Measurements from ENCODE around the gene GOLGA3. TPM values are rescaled to one million over a fixed set of nuclear protein-coding genes. Genes with fewer than 3 reads are reported as not detected.
"Not testable (repeated sequence)": the region's sequence is repeated elsewhere in the genome, so short reads cannot be mapped to it uniquely, and the experiment has no call there.

The GOLGA3 gene
- total RNA-seq, 1 donor from 2014 or later, result 33.0 TPM

DNA sequence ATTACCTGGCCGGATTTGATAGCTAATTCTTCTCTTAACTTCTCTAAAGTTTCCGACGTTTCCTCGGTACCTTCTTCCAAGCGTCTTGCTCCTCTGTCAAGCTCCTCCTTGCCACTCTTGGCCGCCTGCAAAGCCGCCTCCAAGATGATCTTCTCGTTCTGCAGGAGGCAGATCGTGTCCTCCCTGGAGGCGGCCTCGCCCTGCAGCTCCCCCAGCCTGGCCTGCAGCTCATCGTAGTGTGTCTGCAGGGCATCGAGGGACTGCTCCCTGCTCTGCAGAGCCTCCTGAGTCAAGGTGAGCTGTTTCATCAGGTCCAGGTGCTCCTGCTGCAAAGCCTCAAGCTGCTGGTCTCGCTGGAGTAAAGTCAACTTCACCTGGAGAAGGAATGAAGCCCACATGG lies 32.8 kb downstream of the GOLGA3 start:
- Histone ChIP-seq H3K4me1 (no peaks in the 10 kb centered on the region), H3K9me3 (replicated peaks) (no peaks in the 10 kb centered on the region), H3K27me3 (ENCODE audit: low read depth) (no peaks in the 10 kb centered on the region), H3K27ac (replicated peaks) (no peak overlapping the region), H3K4me3 (no peak overlapping the region), H3K36me3 (peaks cover 85% of the 10 kb centered on the region)
- no peak for DNase-seq
- TF ChIP-seq, protein P1, sequence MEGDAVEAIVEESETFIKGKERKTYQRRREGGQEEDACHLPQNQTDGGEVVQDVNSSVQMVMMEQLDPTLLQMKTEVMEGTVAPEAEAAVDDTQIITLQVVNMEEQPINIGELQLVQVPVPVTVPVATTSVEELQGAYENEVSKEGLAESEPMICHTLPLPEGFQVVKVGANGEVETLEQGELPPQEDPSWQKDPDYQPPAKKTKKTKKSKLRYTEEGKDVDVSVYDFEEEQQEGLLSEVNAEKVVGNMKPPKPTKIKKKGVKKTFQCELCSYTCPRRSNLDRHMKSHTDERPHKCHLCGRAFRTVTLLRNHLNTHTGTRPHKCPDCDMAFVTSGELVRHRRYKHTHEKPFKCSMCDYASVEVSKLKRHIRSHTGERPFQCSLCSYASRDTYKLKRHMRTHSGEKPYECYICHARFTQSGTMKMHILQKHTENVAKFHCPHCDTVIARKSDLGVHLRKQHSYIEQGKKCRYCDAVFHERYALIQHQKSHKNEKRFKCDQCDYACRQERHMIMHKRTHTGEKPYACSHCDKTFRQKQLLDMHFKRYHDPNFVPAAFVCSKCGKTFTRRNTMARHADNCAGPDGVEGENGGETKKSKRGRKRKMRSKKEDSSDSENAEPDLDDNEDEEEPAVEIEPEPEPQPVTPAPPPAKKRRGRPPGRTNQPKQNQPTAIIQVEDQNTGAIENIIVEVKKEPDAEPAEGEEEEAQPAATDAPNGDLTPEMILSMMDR (IDR thresholded peaks at IDR 0.05; ENCODE audit: borderline replicate concordance), result no peak
- intact Hi-C loops (cut with micrococcal nuclease), result no loop called here

DNA sequence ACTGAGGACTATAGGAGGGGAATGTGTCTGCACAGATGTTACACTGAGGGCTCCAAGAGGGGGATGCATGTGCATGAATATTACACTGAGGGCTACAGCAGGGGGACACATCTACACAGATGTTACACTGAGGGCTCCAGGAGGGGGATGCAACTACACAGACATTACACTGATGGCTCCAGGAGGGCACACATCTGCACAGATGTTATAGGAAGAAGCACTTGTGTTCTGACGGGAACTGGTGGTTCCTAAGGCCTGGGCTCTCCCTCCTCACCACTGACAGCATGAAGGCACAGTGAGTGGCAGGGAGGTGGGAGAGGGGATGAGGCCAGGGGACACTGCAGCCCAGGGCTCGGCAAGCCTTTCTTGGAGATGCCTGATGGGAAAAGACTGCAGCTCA lies 36.7 kb downstream of the GOLGA3 start:
- intact Hi-C loops (cut with micrococcal nuclease), result not testable (repeated sequence)

DNA sequence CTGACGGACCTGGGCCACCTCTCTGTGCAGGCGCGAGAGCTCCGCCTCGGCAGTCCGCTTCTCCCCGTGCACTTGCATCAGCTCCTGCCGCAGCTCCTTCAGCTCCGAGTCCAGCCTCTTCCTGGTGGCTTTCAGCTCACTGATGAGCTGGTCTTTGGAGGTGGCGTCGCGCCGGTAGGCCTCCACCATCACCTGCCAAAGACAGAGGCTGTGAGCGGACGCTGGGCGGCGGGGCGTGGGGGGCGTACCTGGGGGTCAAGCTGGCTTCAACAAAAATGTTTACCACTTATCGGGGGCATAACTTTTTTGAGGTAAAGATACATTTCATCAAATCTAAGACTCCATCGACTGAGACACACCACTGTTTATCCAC lies 39.6 kb downstream of the GOLGA3 start:
- H3K27ac ChIP-seq (replicated peaks), result no peak overlapping the region
- H3K27me3 ChIP-seq (ENCODE audit: low read depth), result no peaks in the 10 kb centered on the region
- no peak overlapping the region for H3K4me3 ChIP-seq
- DNase-seq, result no peak
- H3K36me3 ChIP-seq, result peaks cover 72% of the 10 kb centered on the region
- intact Hi-C loops (cut with micrococcal nuclease), result no loop called here
- H3K9me3 ChIP-seq (replicated peaks), result no peaks in the 10 kb centered on the region
- H3K4me1 ChIP-seq, result no peaks in the 10 kb centered on the region
- TF ChIP-seq, protein P1 (IDR thresholded peaks at IDR 0.05; ENCODE audit: borderline replicate concordance), result no peak

More for the DNA sequence above, 36.7 kb downstream of the GOLGA3 start:
- not testable (repeated sequence) for H3K4me1 ChIP-seq; H3K4me3 ChIP-seq; H3K27ac ChIP-seq (replicated peaks); DNase-seq; H3K9me3 ChIP-seq (replicated peaks); H3K27me3 ChIP-seq (ENCODE audit: low read depth)
- peaks cover 73% of the 10 kb centered on the region for H3K36me3 ChIP-seq

DNA sequence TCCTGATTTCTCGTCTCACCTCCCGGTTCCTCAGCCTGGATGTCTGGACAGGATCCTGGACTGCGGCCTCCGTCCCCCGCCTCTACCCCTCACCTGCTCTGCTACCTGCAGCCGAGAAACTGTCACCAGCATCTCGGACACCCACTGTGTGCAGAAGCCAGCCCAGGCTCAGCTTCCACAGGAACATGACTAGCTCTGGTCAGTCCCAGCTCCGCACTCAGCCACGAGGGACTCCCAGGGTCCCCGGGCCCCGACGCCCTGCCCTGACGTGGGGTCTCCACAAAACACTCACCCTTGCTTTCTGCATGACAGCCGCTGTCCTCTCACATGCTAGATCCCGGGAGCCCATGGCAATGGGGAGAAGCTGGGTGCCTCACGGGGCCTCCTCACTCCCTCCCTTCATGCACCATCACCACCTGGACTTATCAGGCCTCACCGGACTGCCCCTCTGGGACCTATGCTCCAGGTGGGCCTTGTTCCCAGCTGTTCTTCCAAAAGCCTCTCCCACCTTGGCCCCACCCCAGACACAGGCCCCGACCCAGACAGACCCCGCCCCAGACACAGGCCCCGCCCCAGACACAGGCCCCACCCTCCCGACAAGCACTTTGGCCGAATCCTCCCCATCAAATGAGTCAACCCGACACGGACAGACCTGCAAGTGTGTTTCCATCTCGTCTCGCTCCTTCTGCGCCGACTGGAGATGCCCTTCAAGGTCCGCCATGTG lies 40.1 kb downstream of the GOLGA3 start:
- Histone ChIP-seq H3K9me3 (replicated peaks) (no peaks in the 10 kb centered on the region), H3K4me3 (no peak overlapping the region), H3K27ac (replicated peaks) (no peak overlapping the region), H3K27me3 (ENCODE audit: low read depth) (no peaks in the 10 kb centered on the region), H3K36me3 (peaks cover 72% of the 10 kb centered on the region), H3K4me1 (no peaks in the 10 kb centered on the region)
- DNase-seq, result no peak
- TF ChIP-seq, protein P1 (IDR thresholded peaks at IDR 0.05; ENCODE audit: borderline replicate concordance), result no peak
- intact Hi-C loops (cut with micrococcal nuclease), result no loop called here

DNA sequence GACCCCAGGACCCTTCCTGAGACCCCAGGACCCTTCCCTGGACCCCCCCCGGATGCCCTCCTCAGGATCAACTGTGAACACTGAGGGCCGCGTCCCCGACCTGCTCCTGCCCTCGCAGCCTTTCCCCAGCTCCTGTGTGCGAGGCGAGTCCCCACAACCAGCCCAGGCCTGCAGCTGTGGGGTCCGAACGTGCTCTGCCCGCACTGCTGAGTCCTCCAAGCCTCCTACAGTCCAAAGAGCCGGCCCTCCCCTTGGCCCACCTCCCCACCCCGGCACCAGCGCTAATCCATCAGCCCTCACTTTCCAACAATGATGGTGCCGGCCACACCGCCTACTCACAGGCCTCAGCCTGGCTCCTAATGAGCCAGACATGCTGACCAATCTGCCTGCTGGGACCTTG lies 40.8 kb downstream of the GOLGA3 start:
- intact Hi-C loops (cut with micrococcal nuclease), result no loop called here
- H3K4me1 ChIP-seq, result no peaks in the 10 kb centered on the region
- peaks cover 78% of the 10 kb centered on the region for H3K36me3 ChIP-seq
- no peak overlapping the region for H3K4me3 ChIP-seq
- no peaks in the 10 kb centered on the region for H3K9me3 ChIP-seq (replicated peaks)
- no peaks in the 10 kb centered on the region for H3K27me3 ChIP-seq (ENCODE audit: low read depth)
- no peak overlapping the region for H3K27ac ChIP-seq (replicated peaks)
- TF ChIP-seq, protein P1 (IDR thresholded peaks at IDR 0.05; ENCODE audit: borderline replicate concordance), result no peak
- DNase-seq, result no peak

DNA sequence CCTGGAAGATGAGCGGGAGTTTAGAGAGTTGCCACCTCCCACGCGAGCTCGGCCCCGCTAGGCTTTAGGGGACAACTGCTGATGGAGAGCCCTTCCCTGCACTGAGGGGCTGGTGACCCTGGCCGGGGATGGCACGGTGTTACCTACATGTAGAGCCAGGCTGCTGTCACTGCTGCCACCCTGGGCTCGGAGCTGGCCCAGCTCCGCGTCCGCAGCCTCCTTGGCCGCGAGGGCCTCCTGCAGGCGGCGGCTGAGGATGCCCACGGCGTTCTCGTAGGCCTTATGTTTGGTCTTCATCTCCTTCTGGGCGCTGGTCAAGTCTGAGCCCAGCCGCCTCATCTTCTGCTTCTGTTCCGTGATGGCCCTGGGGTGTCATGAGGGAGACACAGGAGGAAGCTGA lies 42.5 kb downstream of the GOLGA3 start:
- no peaks in the 10 kb centered on the region for H3K9me3 ChIP-seq (replicated peaks)
- DNase-seq, result no peak

More for the DNA sequence above, 42.5 kb downstream of the GOLGA3 start:
- peaks cover 87% of the 10 kb centered on the region for H3K36me3 ChIP-seq
- H3K27me3 ChIP-seq (ENCODE audit: low read depth), result no peaks in the 10 kb centered on the region
- H3K27ac ChIP-seq (replicated peaks), result no peak overlapping the region
- H3K4me1 ChIP-seq, result no peaks in the 10 kb centered on the region
- TF ChIP-seq, protein P1 (IDR thresholded peaks at IDR 0.05; ENCODE audit: borderline replicate concordance), result no peak
- no peak overlapping the region for H3K4me3 ChIP-seq
- intact Hi-C loops (cut with micrococcal nuclease), result no loop called here
